ENCODE data around the gene ZBTB46. TPM values are rescaled to one million over a fixed set of nuclear protein-coding genes. Genes with fewer than 3 reads are reported as not detected.

ZBTB46 gene
- total RNA-seq, 1 experiment from 2014 or later = 27.1 TPM

GRCh38 chr20:63878899-63879663 lies 48.0 kb upstream of the ZBTB46 start:
- Mint-ChIP-seq H3K4me3 (no peak overlapping the region), H3K9me3 (no peaks in the 10 kb centered on the region), H3K4me1 (no peaks in the 10 kb centered on the region), H3K27me3 (ENCODE audit: low read depth) (no peaks in the 10 kb centered on the region), H3K27ac (peak overlapping the region in 1 of 3 experiments; percentile 58; a peak in 3 of 7 replicates), H3K36me3 (ENCODE audit: insufficient read depth in 1 of 3, low read depth in 3 of 3) (peaks cover 24 to 63% (median 55%) of the 10 kb centered on the region in 3 experiments; a peak in 6 of 7 replicates)
- H3K9me3 ChIP-seq (ENCODE audit: control insufficient read depth, low read depth, low read length) = no peaks in the 10 kb centered on the region
- no peak overlapping the region for H2BK5ac ChIP-seq (ENCODE audit: insufficient read length, low read length)
- no peaks in the 10 kb centered on the region for H3K4me1 ChIP-seq (ENCODE audit: insufficient read depth, low read length)
- no peak overlapping the region for H3K18ac ChIP-seq (ENCODE audit: insufficient read length, low read depth, low read length)
- H2BK15ac ChIP-seq (ENCODE audit: low read depth, low read length) = no peak overlapping the region
- no peaks in the 10 kb centered on the region for H3K27me3 ChIP-seq (ENCODE audit: insufficient read depth, low read length)
- no peak overlapping the region for H3T11ph ChIP-seq (ENCODE audit: low read length)
- H4K8ac ChIP-seq (replicated peaks; ENCODE audit: insufficient read length, low read depth, low read length) = no peak overlapping the region
- no CpG with 5 or more reads among the region's 14 CpGs for WGBS (ENCODE audit: extremely low coverage, insufficient read length, low lambda C conversion rate)
- H3K27ac ChIP-seq (ENCODE audit: insufficient read length, low read depth, low read length) = no peak overlapping the region
- no peak overlapping the region for H3K14ac ChIP-seq (ENCODE audit: insufficient read depth, low read length)
- no peaks in the 10 kb centered on the region for H4K20me1 ChIP-seq (ENCODE audit: control insufficient read depth, insufficient read depth, insufficient read length)
- peaks cover 4% of the 10 kb centered on the region for H3K79me1 ChIP-seq (ENCODE audit: insufficient read depth, low read depth, low read length, poor library complexity, severe bottlenecking)
- no peak overlapping the region for H3K4ac ChIP-seq (ENCODE audit: low read depth, low read length)
- H4K5ac ChIP-seq (ENCODE audit: insufficient read length, low read depth, low read length) = no peak overlapping the region
- H3K23ac ChIP-seq (ENCODE audit: insufficient read length, low read depth, low read length) = no peak overlapping the region
- no peak overlapping the region for H3K56ac ChIP-seq (ENCODE audit: insufficient read length, low read depth, low read length)
- DNase-seq = no peak
- no peak for TF ChIP-seq CTCF (conservative IDR thresholded peaks at IDR 0.05)
- no peak overlapping the region for H4K91ac ChIP-seq (ENCODE audit: insufficient read length, low read depth, low read length)
- no peak overlapping the region for H2BK20ac ChIP-seq (ENCODE audit: low read depth, low read length, poor library complexity, severe bottlenecking)
- no peak overlapping the region for H2BK12ac ChIP-seq (ENCODE audit: insufficient read length, low read depth, low read length)
- H3K23me2 ChIP-seq (ENCODE audit: insufficient read length, low read depth, low read length, poor library complexity, severe bottlenecking) = no peaks in the 10 kb centered on the region
- no peak overlapping the region for H2AFZ ChIP-seq (ENCODE audit: low read length)
- H2AK5ac ChIP-seq (ENCODE audit: insufficient read length, low read length) = no peak overlapping the region
- H2BK120ac ChIP-seq (ENCODE audit: low read depth, low read length, poor library complexity, severe bottlenecking) = no peak overlapping the region
- no peak overlapping the region for H3K4me2 ChIP-seq (ENCODE audit: insufficient read depth, insufficient read length, low read length)
- H3K79me2 ChIP-seq (ENCODE audit: insufficient read depth, low read length) = no peaks in the 10 kb centered on the region
- no peak overlapping the region for H3K9ac ChIP-seq (ENCODE audit: extremely low read depth, insufficient read length, low read length)
